ENCODE measurements around the gene SLC4A4. TPM values are rescaled to one million over a fixed set of nuclear protein-coding genes. Genes with fewer than 3 reads are reported as not detected.

Gene SLC4A4
- total and polyA plus RNA-seq, 10 of the 15 experiments (the other 5 are each of a cell fraction or from before 2014, with no cell fraction given): 0.05 to 0.44 (median 0.18) TPM

- H2AFZ ChIP-seq (ENCODE audit: control insufficient read depth, low read depth, low read length): no peak overlapping the region
- BruUV-seq (replicated peaks): no TSS peak
- H3K9me3 ChIP-seq (replicated peaks; ENCODE audit: control insufficient read depth, insufficient read depth, low read length): no peaks in the 10 kb centered on the region
- DNase-seq (ENCODE audit: low read depth, low spot score): no peak
- ATAC-seq: peak; percentile 36; the same call in 1 of the 3 replicates
- TF ChIP-seq BHLHE40 (IDR thresholded peaks at IDR 0.05; ENCODE audit: borderline replicate concordance in 1 of 2, low read depth in 2 of 2, low read length in 1 of 2) (no peak), CTCF (IDR thresholded peaks at IDR 0.05 in 2 of 3, conservative IDR thresholded peaks at IDR 0.05 in 1 of 3; ENCODE audit: control insufficient read depth in 2 of 3, extremely low read depth in 1 of 3, insufficient read depth in 1 of 3, low read depth in 3 of 3, low read length in 3 of 3) (0 out of 6 replicates have a peak, but pooled peaks of 2 of the 3 experiments have one; percentile 3 to 5), SMARCA5 (IDR thresholded peaks at IDR 0.05) (no peak), ATF2 (IDR thresholded peaks at IDR 0.05; ENCODE audit: low read length) (no peak)
- 12% methylated on average over 4 of the region's 4 CpGs for WGBS (ENCODE audit: insufficient coverage, insufficient replicate concordance, low lambda C conversion rate, missing lambda C conversion rate)
- no peaks in the 10 kb centered on the region for H4K20me1 ChIP-seq (ENCODE audit: control insufficient read depth, insufficient read depth)
- H3K36me3 ChIP-seq (ENCODE audit: control insufficient read depth in 2 of 2, insufficient read depth in 2 of 2, low read length in 1 of 2): no peaks in the 10 kb centered on the region
- in situ Hi-C loops (cut with MboI) (no loop called here), intact Hi-C loops (cut with micrococcal nuclease; ENCODE audit: unreplicated experiment) (no loop called here)
- ChIA-PET SMC1A (ENCODE audit: uncharacterized antibody, unreplicated experiment) (no interaction called here), RAD21 (ENCODE audit: unreplicated experiment) (no interaction called here), POLR2A (no interaction called here), CTCF (no interaction called here)
- no peak overlapping the region for H3K27ac ChIP-seq (ENCODE audit: control insufficient read depth, insufficient read depth)
- H3K4me1 ChIP-seq (ENCODE audit: control insufficient read depth, insufficient read depth, low read length): no peaks in the 10 kb centered on the region
- no peaks in the 10 kb centered on the region for H3K27me3 ChIP-seq (replicated peaks in 1 of 2; ENCODE audit: control insufficient read depth in 2 of 2, insufficient read depth in 2 of 2, low read length in 1 of 2)
- no peak for FAIRE-seq
- no peaks in the 10 kb centered on the region for H3K79me2 ChIP-seq (ENCODE audit: control insufficient read depth, insufficient read depth, low read length)
- H3K4me2 ChIP-seq (ENCODE audit: control insufficient read depth, insufficient read depth): no peak overlapping the region
- H3K4me3 ChIP-seq: no peak overlapping the region
- H3K9ac ChIP-seq (ENCODE audit: control insufficient read depth, insufficient read depth, low read length): no peak overlapping the region
Measured at GRCh38 chr4:71540749-71541269, 202.0 kb downstream of the SLC4A4 start.

Measured in GM12878 (cell line).